GM20000 (cell line): Measurements from ENCODE around the gene SIPA1L3.

ENCODE experiments used
- DNase-seq: peaks from one replicate; pipeline ENCODE4 v3.0.0; 2012; ENCODE audit warnings: low spot score
- CTCF ChIP-seq: IDR thresholded peaks from 2 replicates; pipeline ENCODE4 v1.5.1; 2012; ENCODE audit warnings: mild to moderate bottlenecking, control low read depth; ENCODE audit errors: extremely low read depth, missing control alignments

The SIPA1L3 gene

GRCh38 chr19:37899966-37900365 is 7.0 kb upstream of the SIPA1L3 start:
- no peak for DNase-seq
- no peak for TF ChIP-seq CTCF

GRCh38 chr19:37902668-37903067 is 4.3 kb upstream of the SIPA1L3 start:
- TF ChIP-seq CTCF: peak; percentile 78
- DNase-seq: peak; percentile 84

GRCh38 chr19:37903096-37903495 is 3.9 kb upstream of the SIPA1L3 start:
- DNase-seq: no peak
- TF ChIP-seq CTCF: no peak

GRCh38 chr19:37905946-37906868 is 801 bp upstream of the SIPA1L3 start, which contains the start of gene WDR87:
Gene WDR87, minus strand, starts transcription at chr19:37906594. Its CDS starts 8,355 bp downstream, at chr19:37898239.
- DNase-seq: peak; percentile 71
- no peak for TF ChIP-seq CTCF

GRCh38 chr19:37907735-37908455 is 887 bp downstream of the SIPA1L3 start:
- DNase-seq: no peak
- TF ChIP-seq CTCF: no peak

GRCh38 chr19:37909661-37910199 is 2.7 kb downstream of the SIPA1L3 start:
- no peak for TF ChIP-seq CTCF
- no peak for DNase-seq

GRCh38 chr19:37914908-37915307 is 7.9 kb downstream of the SIPA1L3 start:
- DNase-seq: peak; percentile 54
- no peak for TF ChIP-seq CTCF
